Esophagus (tissue), 2 donors: ENCODE results near the gene FLRT1. TPM values are rescaled to one million over a fixed set of nuclear protein-coding genes. Genes with fewer than 3 reads are reported as not detected.

Experiments
- H3K27ac ChIP-seq, 2 donors: one replicate each; pipeline ENCODE4 v1.5.1; 2013; ENCODE audit warnings: low read depth in 2 of 2, mild to moderate bottlenecking in 2 of 2, inconsistent platforms in 1 of 2, low read length in 1 of 2, moderate library complexity in 1 of 2
- H3K27me3 ChIP-seq, 2 donors: one replicate each; pipeline ENCODE4 v1.6.1; 2013; ENCODE audit warnings: low read length in 2 of 2, control low read depth in 1 of 2, mild to moderate bottlenecking in 1 of 2; ENCODE audit not compliant: insufficient read depth in 2 of 2, control insufficient read depth in 1 of 2
- H3K36me3 ChIP-seq, 2 donors: one replicate each; pipeline ENCODE4 v1.6.1; 2013; ENCODE audit warnings: low read length in 1 of 2; ENCODE audit not compliant: control insufficient read depth in 2 of 2, insufficient read depth in 2 of 2
- H3K4me1 ChIP-seq, 2 donors: one replicate each; pipeline ENCODE4 v1.6.1; 2013; ENCODE audit warnings: low read length in 1 of 2; ENCODE audit not compliant: control insufficient read depth in 2 of 2, insufficient read depth in 2 of 2
- H3K4me3 ChIP-seq, 2 donors: one replicate each; pipeline ENCODE4 v1.5.1; 2013; ENCODE audit warnings: low read length in 2 of 2, mild to moderate bottlenecking in 2 of 2, low read depth in 1 of 2, moderate library complexity in 1 of 2
- H3K9me3 ChIP-seq, 2 donors: one replicate each; pipeline ENCODE4 v1.6.1; 2013; ENCODE audit warnings: mild to moderate bottlenecking in 2 of 2, low read depth in 1 of 2, low read length in 1 of 2, moderate library complexity in 1 of 2; ENCODE audit not compliant: control insufficient read depth in 2 of 2, insufficient read depth in 1 of 2
- WGBS, 2 donors: extraction: QIAGEN DNeasy Blood & Tissue Kit; methylation state at CpG; one replicate each; pipeline ENCODE4 v1.1.7; 2013; 5-methylcytosine and 5-hydroxymethylcytosine counted together
- polyA plus RNA-seq, 2 donors: library from polyadenylated mRNA; stranded (reverse); fragments of 200-250 nt; gene quantifications; one replicate each; pipeline ENCODE4 v1.2.3, GENCODE V29; 2013
- donor health status: healthy with polysubstance abuse.
- donor health status: Bipolar disorder and iron deficiency.

The FLRT1 gene, protein sequence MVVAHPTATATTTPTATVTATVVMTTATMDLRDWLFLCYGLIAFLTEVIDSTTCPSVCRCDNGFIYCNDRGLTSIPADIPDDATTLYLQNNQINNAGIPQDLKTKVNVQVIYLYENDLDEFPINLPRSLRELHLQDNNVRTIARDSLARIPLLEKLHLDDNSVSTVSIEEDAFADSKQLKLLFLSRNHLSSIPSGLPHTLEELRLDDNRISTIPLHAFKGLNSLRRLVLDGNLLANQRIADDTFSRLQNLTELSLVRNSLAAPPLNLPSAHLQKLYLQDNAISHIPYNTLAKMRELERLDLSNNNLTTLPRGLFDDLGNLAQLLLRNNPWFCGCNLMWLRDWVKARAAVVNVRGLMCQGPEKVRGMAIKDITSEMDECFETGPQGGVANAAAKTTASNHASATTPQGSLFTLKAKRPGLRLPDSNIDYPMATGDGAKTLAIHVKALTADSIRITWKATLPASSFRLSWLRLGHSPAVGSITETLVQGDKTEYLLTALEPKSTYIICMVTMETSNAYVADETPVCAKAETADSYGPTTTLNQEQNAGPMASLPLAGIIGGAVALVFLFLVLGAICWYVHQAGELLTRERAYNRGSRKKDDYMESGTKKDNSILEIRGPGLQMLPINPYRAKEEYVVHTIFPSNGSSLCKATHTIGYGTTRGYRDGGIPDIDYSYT
- polyA plus RNA-seq, result under 1 TPM; 0.04 to 0.08 TPM

DNA sequence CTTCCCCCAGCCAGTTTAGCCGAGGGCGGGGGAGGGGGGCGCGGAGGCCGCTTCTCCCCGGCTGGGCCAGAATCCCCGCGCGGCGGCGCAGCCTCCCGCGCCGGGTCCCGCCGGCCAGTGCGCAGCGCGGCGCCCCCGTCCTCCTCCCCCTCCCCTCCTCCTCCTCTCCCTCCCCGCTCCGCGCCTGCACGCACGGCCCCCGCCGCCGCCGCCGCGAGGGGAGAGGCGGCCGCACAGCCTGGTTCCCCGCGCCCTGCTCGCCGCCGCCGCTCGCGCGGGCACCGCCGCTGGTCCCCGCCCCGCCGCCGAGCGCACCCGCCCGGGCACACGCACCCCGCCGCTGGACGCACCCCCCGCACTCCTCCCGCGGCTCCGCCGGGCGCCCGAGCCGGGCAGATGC is at the start of gene FLRT1:
Gene FLRT1, plus strand, starts transcription at position 356 of the 400 bp plus-strand sequence. CDS start 80,337 bp downstream, outside the sequence.
- 1 to 7% methylated on average over 3 to 52 of the region's 64 CpGs for WGBS, 2 donors
- H3K27me3 ChIP-seq, result peaks cover 0 to 13% of the 10 kb centered on the region in 2 donors
- H3K4me3 ChIP-seq, result peak within 1 kb of the TSS; percentile 30 to 48
- no peaks in the 10 kb centered on the region for H3K36me3 ChIP-seq
- H3K4me1 ChIP-seq, result peaks cover 0 to 3% of the 10 kb centered on the region in 2 donors
- peaks cover 0 to 4% of the 10 kb centered on the region in 2 donors for H3K9me3 ChIP-seq
- H3K27ac ChIP-seq, result no peak within 1 kb of the TSS

DNA sequence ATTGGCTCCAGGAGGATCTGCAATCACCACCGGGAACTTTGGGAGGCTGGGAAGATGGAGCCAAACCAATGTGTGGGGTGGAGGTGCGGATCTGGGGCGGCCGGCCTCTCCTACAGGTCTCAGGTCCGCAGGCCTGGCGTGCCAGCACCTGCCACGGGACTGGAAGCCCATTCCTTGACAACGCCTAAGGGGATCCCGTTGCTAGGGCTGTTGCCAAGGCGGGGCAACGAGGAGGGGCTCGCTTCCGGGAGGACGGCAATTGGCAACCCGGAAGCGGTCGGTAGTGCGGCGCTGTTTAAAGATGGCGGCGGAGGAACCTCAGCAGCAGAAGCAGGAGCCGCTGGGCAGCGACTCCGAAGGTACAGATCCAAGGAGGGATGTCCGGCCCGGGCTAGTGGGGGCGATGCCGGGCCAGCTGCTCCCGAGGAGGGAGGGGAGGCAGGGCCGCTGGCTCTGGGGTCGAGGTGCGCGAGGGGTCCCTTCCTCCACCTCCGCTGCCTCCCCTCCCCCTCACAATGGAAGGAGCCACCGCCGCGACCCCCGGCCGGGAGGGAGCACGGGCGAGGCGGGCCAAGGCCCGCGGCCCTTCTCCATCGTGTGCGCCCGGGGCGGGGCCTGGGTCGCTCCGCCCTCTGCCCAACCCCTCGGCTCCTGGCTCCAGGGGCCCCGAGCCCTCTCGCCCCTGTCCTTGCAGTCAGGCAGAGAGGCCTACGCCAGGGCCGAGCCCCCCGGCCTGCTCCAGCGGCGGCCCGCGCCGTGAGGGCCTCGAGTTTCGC is 49.4 kb upstream of the FLRT1 start, which contains the start of gene OTUB1:
Gene OTUB1, plus strand, starts transcription at position 283 of the 776 bp plus-strand sequence. Its CDS starts 19 bp downstream, at position 302.
- Histone ChIP-seq H3K4me3 (peak within 1 kb of the TSS; percentile 81 to 92), H3K4me1 (peaks cover 2 to 9% of the 10 kb centered on the region in 2 donors), H3K36me3 (peaks cover 6 to 8% of the 10 kb centered on the region in 2 donors), H3K27ac (peak within 1 kb of the TSS; percentile 82 to 98), H3K9me3 (no peaks in the 10 kb centered on the region), H3K27me3 (no peaks in the 10 kb centered on the region)
- 0% methylated on average over 43 to 63 of the region's 63 CpGs for WGBS, 2 donors

- peaks cover 2 to 9% of the 10 kb centered on the region in 2 donors for H3K4me1 ChIP-seq
- H3K27me3 ChIP-seq, result no peaks in the 10 kb centered on the region
- H3K9me3 ChIP-seq, result no peaks in the 10 kb centered on the region
- peaks cover 7 to 11% of the 10 kb centered on the region in 2 donors for H3K36me3 ChIP-seq
- peak overlapping the region; percentile 81 to 92 for H3K4me3 ChIP-seq
- H3K27ac ChIP-seq, result peak overlapping the region in 1 of 2 donors; percentile 98
- WGBS, 2 donors, result 28 to 32% methylated on average over 25 of the region's 25 CpGs
Measured at GRCh38 chr11:63986932-63987513, 48.7 kb upstream of the FLRT1 start.

- Histone ChIP-seq H3K27ac (no peak overlapping the region), H3K36me3 (peaks cover 15 to 25% of the 10 kb centered on the region in 2 donors), H3K4me3 (no peak overlapping the region), H3K4me1 (peaks cover 2 to 5% of the 10 kb centered on the region in 2 donors), H3K27me3 (no peaks in the 10 kb centered on the region), H3K9me3 (no peaks in the 10 kb centered on the region)
- 83 to 85% methylated on average over 10 of the region's 10 CpGs for WGBS, 2 donors
Measured at GRCh38 chr11:63991558-63991957, 44.2 kb upstream of the FLRT1 start.

DNA sequence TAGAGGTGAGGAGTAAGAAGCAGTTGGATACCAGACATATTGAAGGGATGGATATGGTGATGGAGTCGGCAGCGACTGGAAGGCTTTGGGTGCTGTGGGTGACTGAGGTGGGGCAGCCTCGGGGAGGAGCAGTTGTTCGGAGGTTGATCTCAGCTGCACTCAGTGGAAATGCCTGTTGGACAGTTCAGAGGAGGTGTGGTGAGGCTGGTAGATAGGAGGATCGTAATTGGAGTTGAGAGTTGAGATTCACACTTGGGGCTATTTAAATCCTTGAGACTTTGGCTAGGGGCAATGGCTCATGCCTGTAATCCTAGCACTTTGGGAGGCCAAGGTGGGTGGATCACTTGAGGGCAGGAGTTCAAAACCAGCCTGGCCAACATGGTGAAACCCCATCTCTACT is 42.6 kb upstream of the FLRT1 start:
- WGBS, 2 donors, result 87 to 91% methylated on average over 5 of the region's 5 CpGs
- peaks cover 15 to 40% of the 10 kb centered on the region in 2 donors for H3K36me3 ChIP-seq

GRCh38 chr11:63993993-63994392 is 41.7 kb upstream of the FLRT1 start:
- Histone ChIP-seq H3K36me3 (peaks cover 15 to 35% of the 10 kb centered on the region in 2 donors), H3K4me3 (no peak overlapping the region), H3K27me3 (no peaks in the 10 kb centered on the region), H3K4me1 (peaks cover 0 to 12% of the 10 kb centered on the region in 2 donors), H3K27ac (no peak overlapping the region), H3K9me3 (no peaks in the 10 kb centered on the region)
- 67 to 72% methylated on average over 6 of the region's 6 CpGs for WGBS, 2 donors

More for the DNA sequence above, 42.6 kb upstream of the FLRT1 start:
- H3K4me3 ChIP-seq, result no peak overlapping the region
- no peaks in the 10 kb centered on the region for H3K27me3 ChIP-seq
- H3K27ac ChIP-seq, result no peak overlapping the region
- H3K9me3 ChIP-seq, result no peaks in the 10 kb centered on the region
- peaks cover 0 to 7% of the 10 kb centered on the region in 2 donors for H3K4me1 ChIP-seq

- no peak overlapping the region for H3K4me3 ChIP-seq
- peaks cover 8 to 31% of the 10 kb centered on the region in 2 donors for H3K36me3 ChIP-seq
- H3K27me3 ChIP-seq, result no peaks in the 10 kb centered on the region
- WGBS, 2 donors, result 88% methylated on average over 18 of the region's 18 CpGs
- no peaks in the 10 kb centered on the region for H3K9me3 ChIP-seq
- H3K4me1 ChIP-seq, result peaks cover 5 to 26% of the 10 kb centered on the region in 2 donors
- H3K27ac ChIP-seq, result no peak overlapping the region
Measured at GRCh38 chr11:63996512-63996911, 39.2 kb upstream of the FLRT1 start.

- H3K27ac ChIP-seq, result no peak overlapping the region
- peaks cover 8 to 31% of the 10 kb centered on the region in 2 donors for H3K36me3 ChIP-seq
- WGBS, 2 donors, result 91 to 93% methylated on average over 26 to 27 of the region's 27 CpGs
- peaks cover 5 to 26% of the 10 kb centered on the region in 2 donors for H3K4me1 ChIP-seq
- no peak overlapping the region for H3K4me3 ChIP-seq
- H3K27me3 ChIP-seq, result no peaks in the 10 kb centered on the region
- no peaks in the 10 kb centered on the region for H3K9me3 ChIP-seq
Measured at GRCh38 chr11:63997104-63997700, 38.5 kb upstream of the FLRT1 start.
